Bronchial epithelial cell (primary cell): ENCODE measurements around the gene GOLGA6L10. TPM values are rescaled to one million over a fixed set of nuclear protein-coding genes. Genes with fewer than 3 reads are reported as not detected.
"Not testable (repeated sequence)": the region's sequence is repeated elsewhere in the genome, so short reads cannot be mapped to it uniquely, and the experiment has no call there.

Source experiments
- DNase-seq: peaks from one replicate; pipeline ENCODE4 v3.0.0-alpha.2; 2010; ENCODE audit warnings: low read depth
- FAIRE-seq: peaks from 2 replicates; lab custom pipeline; 2011; peaks lifted over from hg19 to GRCh38; lab: Jason Lieb, UNC
- H3K27me3 ChIP-seq: 2 replicates; pipeline ENCODE4 v1.5.1; 2011; ENCODE audit warnings: low read length; ENCODE audit not compliant: control insufficient read depth, insufficient read depth
- H3K36me3 ChIP-seq: 2 replicates; pipeline ENCODE4 v1.5.1; 2011; ENCODE audit warnings: low read length; ENCODE audit not compliant: control insufficient read depth, insufficient read depth
- H3K4me3 ChIP-seq: 2 replicates; pipeline ENCODE4 v1.5.1; 2011; ENCODE audit warnings: mild to moderate bottlenecking, low read depth, low read length, control low read depth
- total RNA-seq: library from RNA; depleted of rRNA; stranded (reverse); fragments of >200 nt; gene quantifications from 2 replicates; pipeline ENCODE4 v1.2.1, GENCODE V29; 2014
- TF ChIP-seq, protein P1 (sequence below): IDR thresholded peaks from 2 replicates; pipeline ENCODE4 v1.5.1; 2011; ENCODE audit warnings: mild to moderate bottlenecking, moderate library complexity, low read length, control low read depth, inconsistent platforms; ENCODE audit not compliant: insufficient read depth, severe bottlenecking

GOLGA6L10 gene, protein sequence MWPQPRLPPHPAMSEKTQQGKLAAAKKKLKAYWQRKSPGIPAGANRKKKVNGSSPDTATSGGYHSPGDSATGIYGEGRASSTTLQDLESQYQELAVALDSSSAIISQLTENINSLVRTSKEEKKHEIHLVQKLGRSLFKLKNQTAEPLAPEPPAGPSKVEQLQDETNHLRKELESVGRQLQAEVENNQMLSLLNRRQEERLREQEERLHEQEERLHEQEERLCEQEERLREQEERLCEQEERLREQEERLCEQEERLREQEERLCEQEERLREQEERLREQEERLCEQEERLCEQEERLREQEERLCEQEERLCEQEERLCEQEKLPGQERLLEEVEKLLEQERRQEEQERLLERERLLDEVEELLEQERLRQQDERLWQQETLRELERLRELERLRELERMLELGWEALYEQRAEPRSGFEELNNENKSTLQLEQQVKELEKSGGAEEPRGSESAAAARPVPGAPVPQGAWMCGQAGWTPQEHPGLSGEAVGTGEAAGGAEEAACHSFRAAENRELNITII
- total RNA-seq: 0.79 and 3.3 TPM in 2 replicates

DNA sequence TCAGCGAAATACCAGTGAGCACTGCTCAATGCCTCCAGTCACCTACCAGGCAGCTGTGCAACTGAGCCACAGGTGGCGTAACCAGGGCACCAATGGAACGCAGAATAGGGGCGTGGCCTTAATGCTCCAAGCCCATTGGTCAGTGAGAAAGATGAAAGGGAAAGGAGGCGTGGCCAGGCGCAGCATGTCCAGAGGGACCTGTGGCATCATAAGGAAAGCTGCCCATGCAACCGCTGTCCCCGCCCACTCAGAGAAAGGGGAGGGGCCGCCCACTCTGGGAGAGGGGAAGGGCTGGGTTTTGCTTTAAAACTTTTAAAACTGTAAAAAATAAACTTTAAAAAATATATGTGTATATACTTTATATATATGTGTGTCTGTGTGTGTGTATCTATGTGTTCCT, at the start of gene GOLGA6L10:
GOLGA6L10 (minus strand) TSS at position 101 of the 400 bp plus-strand sequence; CDS start at position 1, 100 bp downstream.
- FAIRE-seq, H3K36me3 ChIP-seq, H3K4me3 ChIP-seq, DNase-seq, H3K27me3 ChIP-seq: not testable (repeated sequence)

- Histone ChIP-seq H3K27me3 (no peaks in the 10 kb centered on the region), H3K4me3 (no peak overlapping the region), H3K36me3 (no peaks in the 10 kb centered on the region)
- FAIRE-seq (no peak), DNase-seq (no peak)
- TF ChIP-seq, protein P1, sequence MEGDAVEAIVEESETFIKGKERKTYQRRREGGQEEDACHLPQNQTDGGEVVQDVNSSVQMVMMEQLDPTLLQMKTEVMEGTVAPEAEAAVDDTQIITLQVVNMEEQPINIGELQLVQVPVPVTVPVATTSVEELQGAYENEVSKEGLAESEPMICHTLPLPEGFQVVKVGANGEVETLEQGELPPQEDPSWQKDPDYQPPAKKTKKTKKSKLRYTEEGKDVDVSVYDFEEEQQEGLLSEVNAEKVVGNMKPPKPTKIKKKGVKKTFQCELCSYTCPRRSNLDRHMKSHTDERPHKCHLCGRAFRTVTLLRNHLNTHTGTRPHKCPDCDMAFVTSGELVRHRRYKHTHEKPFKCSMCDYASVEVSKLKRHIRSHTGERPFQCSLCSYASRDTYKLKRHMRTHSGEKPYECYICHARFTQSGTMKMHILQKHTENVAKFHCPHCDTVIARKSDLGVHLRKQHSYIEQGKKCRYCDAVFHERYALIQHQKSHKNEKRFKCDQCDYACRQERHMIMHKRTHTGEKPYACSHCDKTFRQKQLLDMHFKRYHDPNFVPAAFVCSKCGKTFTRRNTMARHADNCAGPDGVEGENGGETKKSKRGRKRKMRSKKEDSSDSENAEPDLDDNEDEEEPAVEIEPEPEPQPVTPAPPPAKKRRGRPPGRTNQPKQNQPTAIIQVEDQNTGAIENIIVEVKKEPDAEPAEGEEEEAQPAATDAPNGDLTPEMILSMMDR: no peak
Measured at GRCh38 chr15:82398785-82399184, 49.5 kb upstream of the GOLGA6L10 start.

GRCh38 chr15:82397817-82398216, 48.5 kb upstream of the GOLGA6L10 start:
- no peaks in the 10 kb centered on the region for H3K36me3 ChIP-seq
- H3K27me3 ChIP-seq: no peaks in the 10 kb centered on the region
- FAIRE-seq (no peak), DNase-seq (no peak)
- no peak overlapping the region for H3K4me3 ChIP-seq
- TF ChIP-seq, protein P1: no peak

DNA sequence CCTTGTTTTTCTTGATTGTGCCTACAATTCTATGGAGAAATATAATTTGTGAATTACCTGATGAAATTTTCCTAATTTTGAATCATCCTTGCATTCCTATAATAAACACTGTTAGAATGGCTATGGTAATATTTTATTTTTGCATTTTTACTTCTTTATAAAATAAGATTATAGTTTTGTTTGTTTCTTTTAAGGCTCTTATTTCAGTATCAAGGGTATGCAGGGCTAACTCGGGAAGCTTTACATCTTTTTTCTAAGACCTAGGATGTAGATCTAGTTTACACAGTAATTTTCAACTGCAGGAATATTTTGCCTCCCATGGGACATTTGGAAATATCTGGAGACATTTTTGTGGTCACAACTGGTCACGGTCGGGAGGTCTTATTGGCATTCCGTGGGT, 46.5 kb upstream of the GOLGA6L10 start:
- not testable (repeated sequence) for H3K27me3 ChIP-seq, FAIRE-seq, DNase-seq, H3K36me3 ChIP-seq, H3K4me3 ChIP-seq

DNA sequence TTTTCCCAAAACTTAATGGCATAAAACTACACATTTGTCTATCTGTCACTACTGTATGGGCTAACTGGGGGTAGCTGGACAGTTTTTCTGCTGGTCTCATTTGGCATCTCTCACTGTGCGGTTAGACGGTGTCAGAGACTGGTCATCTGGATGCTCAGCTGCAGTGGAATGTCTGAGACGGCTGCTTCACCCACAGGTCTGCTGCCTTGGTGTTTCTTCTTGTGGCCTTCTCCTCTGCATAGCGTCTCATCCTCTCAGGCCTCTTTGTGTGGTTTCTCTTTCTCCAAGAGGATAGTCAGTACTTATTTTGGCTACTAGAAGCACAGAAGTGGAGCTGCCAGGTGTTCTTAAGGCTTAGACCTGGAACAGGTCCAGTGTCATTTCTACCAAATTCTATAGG, 44.4 kb upstream of the GOLGA6L10 start:
- Histone ChIP-seq H3K36me3 (no peaks in the 10 kb centered on the region), H3K4me3 (no peak overlapping the region), H3K27me3 (no peaks in the 10 kb centered on the region)
- DNase-seq: no peak
- no peak for FAIRE-seq
- TF ChIP-seq, protein P1: no peak

DNA sequence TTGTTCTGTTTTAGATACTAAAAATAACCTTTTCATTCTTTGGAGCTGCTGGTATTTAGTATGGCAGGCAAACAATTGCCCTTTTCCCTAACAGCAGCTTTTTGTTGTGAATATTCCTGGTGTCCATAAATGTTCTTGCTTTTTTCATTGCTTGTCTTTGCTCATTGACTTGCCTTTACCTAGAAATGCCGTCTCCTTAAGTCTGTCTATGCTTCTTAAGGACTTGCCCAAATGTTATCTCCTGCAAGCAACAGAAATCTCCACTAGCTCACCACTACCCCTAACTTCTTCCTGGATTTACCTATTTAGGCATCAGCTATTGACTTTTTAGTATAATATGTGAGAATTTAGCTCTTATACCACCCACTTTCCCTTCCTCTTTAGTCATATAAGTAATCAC, 42.8 kb upstream of the GOLGA6L10 start:
- FAIRE-seq: not testable (repeated sequence)

DNA sequence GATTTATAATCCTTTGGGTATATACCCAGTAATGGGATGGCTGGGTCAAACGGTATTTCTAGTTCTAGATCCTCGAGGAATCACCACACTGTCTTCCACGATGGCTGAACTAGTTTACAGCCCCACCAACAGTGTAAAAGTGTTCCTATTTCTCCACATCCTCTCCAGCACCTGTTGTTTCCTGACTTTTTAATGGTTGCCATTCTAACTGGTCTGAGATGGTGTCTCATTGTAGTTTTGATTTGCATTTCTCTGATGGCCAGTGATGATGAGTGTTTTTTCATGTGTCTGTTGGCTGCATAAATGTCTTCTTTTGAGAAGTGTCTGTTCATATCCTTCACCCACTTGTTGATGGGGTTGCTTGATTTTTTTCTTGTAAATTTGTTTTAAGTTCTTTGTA, 40.9 kb upstream of the GOLGA6L10 start:
- not testable (repeated sequence) for H3K36me3 ChIP-seq, H3K4me3 ChIP-seq, H3K27me3 ChIP-seq, FAIRE-seq, DNase-seq

More for the DNA sequence above, 42.8 kb upstream of the GOLGA6L10 start:
- not testable (repeated sequence) for H3K4me3 ChIP-seq, H3K36me3 ChIP-seq, H3K27me3 ChIP-seq, DNase-seq

GRCh38 chr15:82387209-82387608, 37.9 kb upstream of the GOLGA6L10 start:
- not testable (repeated sequence) for FAIRE-seq, DNase-seq, H3K27me3 ChIP-seq, H3K36me3 ChIP-seq, H3K4me3 ChIP-seq

GRCh38 chr15:82381330-82381955, 32.2 kb upstream of the GOLGA6L10 start:
- FAIRE-seq, H3K27me3 ChIP-seq, H3K36me3 ChIP-seq, DNase-seq, H3K4me3 ChIP-seq: not testable (repeated sequence)
